ENCODE results near the gene CLP1.
"Not testable (repeated sequence)": the region's sequence is repeated elsewhere in the genome, so short reads cannot be mapped to it uniquely, and the experiment has no call there.

Gene CLP1

GRCh38 chr11:57641011-57641807, 16.4 kb upstream of the CLP1 start:
- peak; percentile 72 for DNase-seq

- DNase-seq, result no peak
These were observed 13.8 kb upstream of the CLP1 start for GRCh38 chr11:57643802-57644201.

- peak; percentile 93 for DNase-seq
These were observed 12.5 kb upstream of the CLP1 start for GRCh38 chr11:57644748-57645688.

- DNase-seq, result peak; percentile 60
These were observed 11.9 kb upstream of the CLP1 start for GRCh38 chr11:57645689-57646085.

GRCh38 chr11:57646194-57646798, 11.3 kb upstream of the CLP1 start:
- DNase-seq, result peak; percentile 35

- peak; percentile 67 for DNase-seq
These were observed 10.7 kb upstream of the CLP1 start for GRCh38 chr11:57646799-57647303.

- DNase-seq, result peak; percentile 69
These were observed 10.2 kb upstream of the CLP1 start for GRCh38 chr11:57647372-57647771.

- DNase-seq, result peak; percentile 67
These were observed 9.4 kb upstream of the CLP1 start for GRCh38 chr11:57647960-57648800.

GRCh38 chr11:57648801-57649735, 8.5 kb upstream of the CLP1 start:
- peak; percentile 81 for DNase-seq

GRCh38 chr11:57649826-57650738, 7.5 kb upstream of the CLP1 start, which contains the start of gene YPEL4:
Gene YPEL4 (minus strand): TSS chr11:57649912. CDS start chr11:57647107, 2,805 bp downstream.
- peak; percentile 90 for DNase-seq

- peak; percentile 32 for DNase-seq
These were observed 6.8 kb upstream of the CLP1 start for GRCh38 chr11:57650739-57651090.

GRCh38 chr11:57651408-57651807, 6.2 kb upstream of the CLP1 start:
- no peak for DNase-seq

GRCh38 chr11:57652230-57652629, 5.3 kb upstream of the CLP1 start:
- DNase-seq, result not testable (repeated sequence)

- peak; percentile 28 for DNase-seq
These were observed 4.9 kb upstream of the CLP1 start for GRCh38 chr11:57652662-57653061.

GRCh38 chr11:57653163-57653562, 4.4 kb upstream of the CLP1 start:
- DNase-seq, result no peak

- DNase-seq, result no peak
These were observed 723 bp upstream of the CLP1 start for GRCh38 chr11:57656885-57657193.

GRCh38 chr11:57658023-57658361, 430 bp downstream of the CLP1 start:
- no peak for DNase-seq

- DNase-seq, result no peak
These were observed 2.1 kb downstream of the CLP1 start for GRCh38 chr11:57659669-57660068.

- no peak for DNase-seq
These were observed 5.3 kb downstream of the CLP1 start for GRCh38 chr11:57662893-57663292.

GRCh38 chr11:57663975-57664374, 6.4 kb downstream of the CLP1 start:
- no peak for DNase-seq

All from eye (tissue), 1 donor.